ENCODE results near the gene UST. TPM values are rescaled to one million over a fixed set of nuclear protein-coding genes. Genes with fewer than 3 reads are reported as not detected.

UST gene
- total RNA-seq, 4 donors from 2014 or later, result 2.9 to 12.0 (median 5.7) TPM

GRCh38 chr6:149046822-149047246, 300.0 kb downstream of the UST start:
- H3K4me3 ChIP-seq, result no peak overlapping the region
- TF ChIP-seq POLR2A (IDR thresholded peaks at IDR 0.05), result no peak
- TF ChIP-seq, protein P1, sequence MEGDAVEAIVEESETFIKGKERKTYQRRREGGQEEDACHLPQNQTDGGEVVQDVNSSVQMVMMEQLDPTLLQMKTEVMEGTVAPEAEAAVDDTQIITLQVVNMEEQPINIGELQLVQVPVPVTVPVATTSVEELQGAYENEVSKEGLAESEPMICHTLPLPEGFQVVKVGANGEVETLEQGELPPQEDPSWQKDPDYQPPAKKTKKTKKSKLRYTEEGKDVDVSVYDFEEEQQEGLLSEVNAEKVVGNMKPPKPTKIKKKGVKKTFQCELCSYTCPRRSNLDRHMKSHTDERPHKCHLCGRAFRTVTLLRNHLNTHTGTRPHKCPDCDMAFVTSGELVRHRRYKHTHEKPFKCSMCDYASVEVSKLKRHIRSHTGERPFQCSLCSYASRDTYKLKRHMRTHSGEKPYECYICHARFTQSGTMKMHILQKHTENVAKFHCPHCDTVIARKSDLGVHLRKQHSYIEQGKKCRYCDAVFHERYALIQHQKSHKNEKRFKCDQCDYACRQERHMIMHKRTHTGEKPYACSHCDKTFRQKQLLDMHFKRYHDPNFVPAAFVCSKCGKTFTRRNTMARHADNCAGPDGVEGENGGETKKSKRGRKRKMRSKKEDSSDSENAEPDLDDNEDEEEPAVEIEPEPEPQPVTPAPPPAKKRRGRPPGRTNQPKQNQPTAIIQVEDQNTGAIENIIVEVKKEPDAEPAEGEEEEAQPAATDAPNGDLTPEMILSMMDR (IDR thresholded peaks at IDR 0.05), result no peak
- 33 to 69% methylated on average over 3 of the region's 3 CpGs for WGBS, 2 donors

DNA sequence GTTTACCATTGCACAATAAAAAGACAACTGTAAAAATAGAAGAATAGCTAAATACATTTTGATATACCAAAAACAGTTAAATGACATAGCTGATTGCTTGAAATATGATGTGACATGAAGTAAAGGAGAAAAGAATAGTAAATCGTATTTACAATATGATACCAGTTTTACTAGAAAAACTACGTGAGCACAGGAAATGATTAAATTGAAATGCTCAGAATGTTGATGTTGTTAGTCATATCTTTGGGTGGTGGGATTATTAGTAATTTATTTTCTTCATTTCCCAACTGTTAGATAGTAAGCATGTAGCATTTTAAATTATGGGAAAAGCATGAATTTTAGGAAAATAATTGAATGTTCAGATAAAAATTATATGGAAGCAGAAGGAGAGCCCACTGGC, 302.4 kb downstream of the UST start:
- TF ChIP-seq POLR2A (IDR thresholded peaks at IDR 0.05), result no peak
- TF ChIP-seq, protein P1 (IDR thresholded peaks at IDR 0.05), result no peak
- 64 to 69% methylated on average over 2 of the region's 2 CpGs for WGBS, 2 donors
- intact Hi-C loops (cut with DNase I), result no loop called here
- no peaks in the 10 kb centered on the region for H3K9me3 ChIP-seq
- DNase-seq, result no peak
- no peak overlapping the region for H3K27ac ChIP-seq
- no peaks in the 10 kb centered on the region for H3K36me3 ChIP-seq
- H3K4me3 ChIP-seq, result no peak overlapping the region
- H3K27me3 ChIP-seq, result no peaks in the 10 kb centered on the region
- H3K4me1 ChIP-seq, result peaks cover 0 to 10% (median 0%) of the 10 kb centered on the region in 3 donors

More at GRCh38 chr6:149046822-149047246, 300.0 kb downstream of the UST start:
- H3K9me3 ChIP-seq, result no peaks in the 10 kb centered on the region
- no peaks in the 10 kb centered on the region for H3K27me3 ChIP-seq
- no peak overlapping the region for H3K27ac ChIP-seq
- intact Hi-C loops (cut with DNase I), result no loop called here
- no peaks in the 10 kb centered on the region for H3K36me3 ChIP-seq
- H3K4me1 ChIP-seq, result peaks cover 0 to 10% (median 0%) of the 10 kb centered on the region in 3 donors
- no peak for DNase-seq

- H3K4me3 ChIP-seq, result no peak overlapping the region
- H3K36me3 ChIP-seq, result no peaks in the 10 kb centered on the region
- TF ChIP-seq, protein P1 (IDR thresholded peaks at IDR 0.05), result no peak
- TF ChIP-seq POLR2A (IDR thresholded peaks at IDR 0.05), result no peak
- no peaks in the 10 kb centered on the region for H3K27me3 ChIP-seq
- H3K27ac ChIP-seq, result no peak overlapping the region
- H3K9me3 ChIP-seq, result no peaks in the 10 kb centered on the region
- no peak for DNase-seq
- intact Hi-C loops (cut with DNase I), result no loop called here
- WGBS, 2 donors, result 81% methylated on average over 1 of the region's 1 CpG
- peaks cover 0 to 10% (median 0%) of the 10 kb centered on the region in 3 donors for H3K4me1 ChIP-seq
Measured at GRCh38 chr6:149050160-149050559, 303.3 kb downstream of the UST start.

DNA sequence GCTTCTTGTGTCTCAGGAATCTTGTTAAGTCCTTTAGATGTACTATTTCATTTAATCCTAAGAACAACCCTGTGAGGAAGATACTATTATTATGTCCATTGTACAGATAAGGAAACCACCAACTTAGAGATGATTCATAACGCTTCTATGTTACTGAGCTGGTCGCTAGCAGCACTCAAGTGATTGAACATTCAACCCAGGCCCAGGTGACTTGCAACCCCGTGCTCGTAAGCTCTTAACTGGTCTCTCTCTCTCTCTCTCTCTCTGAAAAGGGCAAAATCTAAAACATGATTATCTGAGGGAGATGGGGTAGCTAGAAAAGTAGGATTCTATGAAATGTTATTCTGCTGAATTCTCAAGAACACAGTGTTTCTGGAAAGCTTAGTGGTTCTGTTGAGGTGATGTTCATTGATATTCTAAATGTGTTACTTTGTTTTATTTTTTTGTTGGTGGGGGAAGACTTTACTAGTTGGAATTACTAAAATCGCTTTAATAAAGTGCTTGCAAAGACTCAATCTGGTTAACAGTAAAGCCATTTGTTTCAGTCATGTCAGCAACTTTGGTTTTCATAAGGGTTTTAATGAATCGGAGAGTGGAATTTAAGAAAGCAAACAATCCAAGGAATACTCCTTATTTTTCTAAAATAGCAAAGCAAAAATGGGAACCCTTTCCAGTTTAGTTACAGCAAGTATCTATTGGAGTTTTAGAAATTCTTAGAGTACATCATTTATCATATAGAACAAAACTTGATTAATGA, 305.7 kb downstream of the UST start:
- no peak overlapping the region for H3K4me3 ChIP-seq
- no peaks in the 10 kb centered on the region for H3K36me3 ChIP-seq
- no peak for DNase-seq
- intact Hi-C loops (cut with DNase I), result no loop called here
- H3K27ac ChIP-seq, result no peak overlapping the region
- no peaks in the 10 kb centered on the region for H3K27me3 ChIP-seq
- H3K9me3 ChIP-seq, result no peaks in the 10 kb centered on the region
- WGBS, 2 donors, result 68 to 78% methylated on average over 6 of the region's 6 CpGs
- H3K4me1 ChIP-seq, result no peaks in the 10 kb centered on the region
- TF ChIP-seq, protein P1 (IDR thresholded peaks at IDR 0.05), result no peak
- TF ChIP-seq POLR2A (IDR thresholded peaks at IDR 0.05), result no peak

DNA sequence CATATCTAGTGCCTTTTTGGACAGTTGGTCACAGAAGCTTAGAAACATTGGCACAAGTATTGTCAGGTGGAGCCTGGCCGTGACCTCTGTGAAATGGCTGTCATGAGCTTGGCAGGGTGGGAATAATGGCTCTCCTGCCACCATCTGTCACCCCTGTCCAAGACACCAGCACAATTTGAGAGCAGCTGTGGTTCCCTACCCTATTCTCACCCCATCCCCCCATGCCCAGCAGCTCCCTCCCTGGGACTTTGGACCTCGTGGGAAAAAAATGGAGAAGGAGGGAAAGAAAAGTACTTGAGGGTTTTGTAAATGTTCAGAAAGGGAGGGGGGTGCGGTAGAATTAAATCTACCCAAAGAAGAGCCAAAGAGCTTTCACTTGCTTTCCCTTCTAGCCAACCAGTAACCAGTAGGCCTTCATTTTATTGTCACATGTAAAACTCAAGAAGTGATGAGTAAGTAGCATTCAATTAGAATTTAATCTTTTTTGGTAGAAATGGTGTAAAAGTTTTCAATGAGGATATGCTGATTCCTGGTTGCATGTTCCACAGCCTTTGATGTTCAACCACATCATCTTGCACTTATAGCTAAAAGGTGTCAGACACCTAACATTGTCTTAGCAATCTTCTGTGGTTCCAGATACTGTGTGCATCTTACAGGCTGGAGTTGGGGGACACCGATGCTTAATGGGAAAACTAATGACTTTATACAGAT, 307.2 kb downstream of the UST start:
- H3K4me3 ChIP-seq, result no peak overlapping the region
- H3K27me3 ChIP-seq, result no peaks in the 10 kb centered on the region
- no peak for DNase-seq
- H3K36me3 ChIP-seq, result no peaks in the 10 kb centered on the region
- WGBS, 2 donors, result 79 to 89% methylated on average over 4 of the region's 4 CpGs
- no peaks in the 10 kb centered on the region for H3K4me1 ChIP-seq
- TF ChIP-seq, protein P1 (IDR thresholded peaks at IDR 0.05), result no peak
- no peak for TF ChIP-seq POLR2A (IDR thresholded peaks at IDR 0.05)
- intact Hi-C loops (cut with DNase I), result no loop called here
- no peak overlapping the region for H3K27ac ChIP-seq
- no peaks in the 10 kb centered on the region for H3K9me3 ChIP-seq

Measured in esophagus squamous epithelium (tissue), 5 donors.